Measurements from ENCODE around the gene NTN5.

DNA sequence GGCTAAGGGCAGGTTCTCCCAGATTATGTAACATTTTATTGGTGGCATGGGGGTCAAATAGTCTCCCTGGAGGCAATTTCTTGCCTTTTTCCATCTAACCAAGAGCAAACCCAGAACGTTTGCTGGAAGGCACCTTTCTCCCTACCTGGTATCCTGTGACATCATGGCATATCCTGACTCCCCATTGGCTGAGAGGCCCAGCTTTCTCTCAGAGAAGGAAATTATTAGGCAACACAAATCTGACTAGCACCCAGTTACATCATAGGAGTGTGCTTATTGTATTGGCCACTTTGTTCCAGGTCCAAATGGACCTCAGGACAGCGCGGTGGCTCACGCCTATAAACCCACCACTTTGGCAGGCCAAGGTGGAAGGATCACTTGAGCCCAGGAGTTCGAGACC lies 13.0 kb downstream of the NTN5 start:
- TF ChIP-seq, protein P1, sequence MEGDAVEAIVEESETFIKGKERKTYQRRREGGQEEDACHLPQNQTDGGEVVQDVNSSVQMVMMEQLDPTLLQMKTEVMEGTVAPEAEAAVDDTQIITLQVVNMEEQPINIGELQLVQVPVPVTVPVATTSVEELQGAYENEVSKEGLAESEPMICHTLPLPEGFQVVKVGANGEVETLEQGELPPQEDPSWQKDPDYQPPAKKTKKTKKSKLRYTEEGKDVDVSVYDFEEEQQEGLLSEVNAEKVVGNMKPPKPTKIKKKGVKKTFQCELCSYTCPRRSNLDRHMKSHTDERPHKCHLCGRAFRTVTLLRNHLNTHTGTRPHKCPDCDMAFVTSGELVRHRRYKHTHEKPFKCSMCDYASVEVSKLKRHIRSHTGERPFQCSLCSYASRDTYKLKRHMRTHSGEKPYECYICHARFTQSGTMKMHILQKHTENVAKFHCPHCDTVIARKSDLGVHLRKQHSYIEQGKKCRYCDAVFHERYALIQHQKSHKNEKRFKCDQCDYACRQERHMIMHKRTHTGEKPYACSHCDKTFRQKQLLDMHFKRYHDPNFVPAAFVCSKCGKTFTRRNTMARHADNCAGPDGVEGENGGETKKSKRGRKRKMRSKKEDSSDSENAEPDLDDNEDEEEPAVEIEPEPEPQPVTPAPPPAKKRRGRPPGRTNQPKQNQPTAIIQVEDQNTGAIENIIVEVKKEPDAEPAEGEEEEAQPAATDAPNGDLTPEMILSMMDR (conservative IDR thresholded peaks at IDR 0.05; ENCODE audit: low read length) = no peak
- no peak for TF ChIP-seq EZH2phosphoT487 (IDR thresholded peaks at IDR 0.05; ENCODE audit: borderline replicate concordance, low read depth, low read length)
